ENCODE results near the gene MYLIP.

The MYLIP gene

GRCh38 chr6:16177881-16178280, 49.0 kb downstream of the MYLIP start:
- no peak for DNase-seq

- DNase-seq, result no peak
Observed at GRCh38 chr6:16178351-16178750, 49.5 kb downstream of the MYLIP start.

GRCh38 chr6:16179063-16179462, 50.2 kb downstream of the MYLIP start:
- no peak for DNase-seq

- DNase-seq, result no peak
Observed at GRCh38 chr6:16179970-16180431, 51.1 kb downstream of the MYLIP start.

GRCh38 chr6:16180696-16181438, 52.0 kb downstream of the MYLIP start:
- DNase-seq, result no peak

GRCh38 chr6:16181439-16182297, 52.8 kb downstream of the MYLIP start:
- DNase-seq, result no peak

GRCh38 chr6:16183187-16183664, 54.3 kb downstream of the MYLIP start:
- DNase-seq, result peak; percentile 86

GRCh38 chr6:16184129-16184528, 55.2 kb downstream of the MYLIP start:
- DNase-seq, result peak; percentile 87

- DNase-seq, result no peak
Observed at GRCh38 chr6:16184551-16184950, 55.7 kb downstream of the MYLIP start.

GRCh38 chr6:16187176-16187575, 58.3 kb downstream of the MYLIP start:
- no peak for DNase-seq

GRCh38 chr6:16190214-16190613, 61.3 kb downstream of the MYLIP start:
- no peak for DNase-seq

GRCh38 chr6:16196260-16196983, 67.5 kb downstream of the MYLIP start:
- no peak for DNase-seq

- DNase-seq, result no peak
Observed at GRCh38 chr6:16196984-16197546, 68.2 kb downstream of the MYLIP start.

Data from OCI-M1 (cell line).